Right lobe of liver (tissue), 6 donors: ENCODE measurements around the gene FBXO8. TPM values are rescaled to one million over a fixed set of nuclear protein-coding genes. Genes with fewer than 3 reads are reported as not detected.

ENCODE experiments used
- ATAC-seq, 4 donors: fragments of 200-7000 bp; cut with Tn5 transposase; one replicate each; pipeline ENCODE4 v1.9.1; 2020; ENCODE audit warnings: mild to moderate bottlenecking in 4 of 4, moderate library complexity in 4 of 4
- DNase-seq, 3 donors: peaks; one replicate each; pipeline ENCODE4 v3.0.0-alpha.2; 2020
- H3K27ac ChIP-seq, 3 donors: fragments of 200-600 bp; one replicate each; pipeline ENCODE4 v1.8.0; 2022
- H3K27me3 ChIP-seq, 2 donors: fragments of 200-600 bp; one replicate each; pipeline ENCODE4 v1.8.0; 2022
- H3K36me3 ChIP-seq, 4 donors: fragments of 200-600 bp; sonication (generic) in 1 of 4; one replicate each; pipeline versions ENCODE4 v1.5.1 to v1.8.0; 2017 to 2022; ENCODE audit warnings: control low read depth in 1 of 4
- H3K4me1 ChIP-seq, 4 donors: fragments of 200-600 bp; sonication (generic) in 1 of 4; one replicate each; pipeline versions ENCODE4 v1.5.1 to v1.8.0; 2017 to 2022; ENCODE audit warnings: control low read depth in 1 of 4
- H3K4me3 ChIP-seq, 3 donors: fragments of 200-600 bp; one replicate each; pipeline ENCODE4 v1.8.0; 2022
- H3K9me3 ChIP-seq, 4 donors: fragments of 200-600 bp; sonication (generic) in 1 of 4; one replicate each; pipeline versions ENCODE4 v1.5.1 to v1.8.0; 2017 to 2022; ENCODE audit warnings: control low read depth in 1 of 4
- CTCF ChIP-seq, 4 donors: fragments of 200-600 bp in 3 of 4; fragments of 450-650 bp in 1 of 4; IDR thresholded peaks; one replicate each; pipeline versions ENCODE4 v1.5.1 to v1.8.0; 2016 to 2022; ENCODE audit warnings: antibody characterized with exemption in 4 of 4, mild to moderate bottlenecking in 2 of 4
- POLR2A ChIP-seq: fragments of 450-650 bp; IDR thresholded peaks from one replicate; pipeline ENCODE4 v1.6.1; 2017; ENCODE audit warnings: antibody characterized with exemption, mild to moderate bottlenecking
- WGBS: methylation state at CpG from one replicate; pipeline ENCODE4 v1.1.6; 2018; ENCODE audit warnings: low coverage, low lambda C conversion rate; ENCODE audit not compliant: insufficient coverage; ENCODE audit errors: missing lambda C conversion rate; 5-methylcytosine and 5-hydroxymethylcytosine counted together
- intact Hi-C, 2 donors: fragments of 100-400 bp; cut with DNase I; formaldehyde crosslinking; loops; one replicate each; pipeline versions ENCODE4 v1.11.2 to v1.14.1; 2022
- total RNA-seq, 6 experiments: library from RNA; depleted of rRNA in 2 of 6; stranded (reverse); fragments of >200 nt in 2 of 6; fragmentation: NEBNext Ultra II Directional in 3 of 6; extraction: Animal tissue kit (Norgen Biotek cat#: 25700) in 3 of 6; gene quantifications; one replicate each; pipeline versions ENCODE4 v1.1.0 to v1.2.4, GENCODE V29; 2016 to 2023
- donor health status: DM: no; HTN: yes; CAD: no.
- donor health status: DM: no; HTN: no; CAD: no.
- donor health status: DM: no; HTN: no; CAD: no.
- donor health status: DM: no; HTN: yes; CAD: no.
- donor health status: DM: no; HTN: yes; CAD: no.

The FBXO8 gene
- total RNA-seq, 6 experiments from 2014 or later, result 22.9 to 73.3 (median 29.3) TPM

DNA sequence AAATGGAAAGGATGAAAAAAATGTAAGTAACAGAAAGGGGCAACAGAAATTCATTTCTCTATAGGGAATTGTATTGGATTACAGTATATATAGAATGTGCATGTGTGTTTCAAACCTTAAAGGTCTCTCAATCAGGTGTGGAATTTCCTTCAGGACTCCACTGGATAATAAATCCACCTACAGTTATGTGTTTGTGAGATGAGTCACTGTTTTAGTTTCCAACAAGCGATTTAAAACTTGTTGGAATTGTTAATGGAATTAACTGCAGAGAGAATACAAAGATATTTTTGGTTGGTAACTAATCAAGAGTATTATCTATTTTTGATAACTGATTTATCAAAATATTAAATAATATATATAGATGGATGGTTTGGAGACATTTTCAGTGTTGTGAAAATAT is 33.1 kb upstream of the FBXO8 start:
- 83% methylated on average over 1 of the region's 1 CpG for WGBS
- no peaks in the 10 kb centered on the region for H3K4me1 ChIP-seq
- H3K4me3 ChIP-seq, result no peak overlapping the region
- intact Hi-C loops, result no loop called here
- DNase-seq (no peak), ATAC-seq (no peak)
- no peaks in the 10 kb centered on the region for H3K9me3 ChIP-seq
- H3K27ac ChIP-seq, result no peak overlapping the region
- peaks cover 0 to 7% (median 0%) of the 10 kb centered on the region in 4 donors for H3K36me3 ChIP-seq
- H3K27me3 ChIP-seq, result no peaks in the 10 kb centered on the region
- no peak for TF ChIP-seq CTCF (IDR thresholded peaks at IDR 0.05)
- no peak for TF ChIP-seq POLR2A

DNA sequence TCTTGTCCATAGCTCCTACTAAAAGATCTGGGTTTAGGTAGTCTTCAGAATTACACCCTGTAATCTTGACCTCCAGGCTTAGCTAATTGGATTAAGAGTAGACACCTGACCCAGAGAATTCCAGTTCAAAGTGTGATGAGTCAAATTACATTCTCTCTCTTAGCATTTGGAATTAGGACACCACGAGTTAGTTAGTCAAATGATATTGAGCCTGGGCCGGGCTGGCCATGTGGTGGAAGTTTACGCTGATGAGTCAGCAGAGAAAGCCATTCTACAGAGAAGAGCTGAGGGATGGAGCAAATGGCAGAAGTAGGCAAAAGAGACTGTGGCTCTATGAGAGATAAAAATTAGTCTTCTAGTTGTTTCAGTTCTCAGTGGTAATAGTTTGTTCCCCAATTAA is 31.3 kb upstream of the FBXO8 start:
- Histone ChIP-seq H3K4me3 (no peak overlapping the region), H3K27me3 (no peaks in the 10 kb centered on the region), H3K4me1 (no peaks in the 10 kb centered on the region), H3K36me3 (peaks cover 0 to 12% (median under 1%) of the 10 kb centered on the region in 4 donors), H3K27ac (no peak overlapping the region), H3K9me3 (no peaks in the 10 kb centered on the region)
- no peak for DNase-seq
- peak in 1 of 4 donors; percentile 41 for ATAC-seq
- TF ChIP-seq POLR2A (no peak), CTCF (IDR thresholded peaks at IDR 0.05) (no peak)
- intact Hi-C loops, result no loop called here
- 72% methylated on average over 3 of the region's 3 CpGs for WGBS

DNA sequence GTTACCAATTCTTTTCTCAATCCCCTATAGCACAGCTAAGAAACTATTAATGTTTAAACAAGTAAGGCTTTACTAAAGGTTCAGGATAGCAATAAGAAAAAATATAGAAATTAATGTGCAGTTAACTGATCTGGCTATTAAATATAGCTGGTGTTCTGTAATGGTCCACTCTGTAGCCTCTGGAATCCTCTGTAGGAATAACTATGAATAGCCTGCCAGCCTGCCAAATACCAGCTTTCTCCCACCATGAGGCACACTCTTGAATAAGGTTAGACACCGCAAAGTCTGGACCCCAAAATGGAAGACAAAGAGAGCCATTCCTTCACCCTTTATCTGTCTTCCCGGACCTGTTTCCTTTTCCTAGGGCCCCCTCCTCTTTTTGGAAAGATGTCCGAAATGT is 30.8 kb upstream of the FBXO8 start:
- intact Hi-C loops, result no loop called here
- Histone ChIP-seq H3K27ac (no peak overlapping the region), H3K9me3 (no peaks in the 10 kb centered on the region), H3K4me1 (no peaks in the 10 kb centered on the region), H3K27me3 (no peaks in the 10 kb centered on the region), H3K36me3 (peaks cover 0 to 12% (median under 1%) of the 10 kb centered on the region in 4 donors), H3K4me3 (no peak overlapping the region)
- 100% methylated on average over 3 of the region's 3 CpGs for WGBS
- no peak for DNase-seq
- TF ChIP-seq CTCF (IDR thresholded peaks at IDR 0.05) (no peak), POLR2A (no peak)
- no peak for ATAC-seq

DNA sequence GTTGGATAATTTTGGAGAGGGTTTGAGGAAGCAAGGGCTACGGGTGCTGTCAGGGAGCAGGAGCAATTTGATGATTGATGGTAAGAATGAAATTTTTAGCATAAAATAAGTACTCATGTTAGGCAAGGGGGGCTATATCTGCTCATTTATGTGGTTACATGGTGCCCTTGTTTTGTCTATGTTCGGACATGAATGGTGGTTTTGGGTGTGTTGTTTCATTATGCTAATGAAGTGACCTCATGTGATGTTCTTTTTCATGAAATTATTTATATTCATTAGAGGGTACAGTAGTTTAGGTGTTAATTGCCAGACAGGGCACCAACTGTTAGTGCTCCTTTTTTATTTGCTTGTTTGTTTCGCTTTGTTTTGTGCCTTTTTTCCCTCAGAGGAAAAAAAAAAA is 29.5 kb upstream of the FBXO8 start:
- TF ChIP-seq POLR2A (no peak), CTCF (IDR thresholded peaks at IDR 0.05) (no peak)
- WGBS, result 93% methylated on average over 3 of the region's 3 CpGs
- DNase-seq, result no peak

DNA sequence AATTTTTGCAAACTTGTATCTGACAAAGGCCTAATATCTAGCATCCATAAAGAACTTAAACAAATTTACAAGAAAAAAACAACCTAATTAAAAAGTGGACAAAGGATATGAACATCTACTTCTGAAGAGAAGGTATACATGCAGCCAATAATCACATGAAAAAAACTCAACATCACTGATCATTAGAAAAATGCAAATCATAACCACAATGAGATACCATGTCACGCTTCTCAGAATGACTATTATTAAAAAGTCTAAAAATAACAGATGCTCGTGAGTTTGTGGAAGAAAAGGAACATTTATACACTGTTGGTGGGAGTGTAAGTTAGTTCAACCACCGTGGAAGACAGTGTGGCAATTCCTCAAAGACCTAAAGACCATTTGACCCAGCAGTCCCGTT is 24.2 kb upstream of the FBXO8 start:
- H3K36me3 ChIP-seq, result peaks cover 0 to 5% (median 3%) of the 10 kb centered on the region in 4 donors
- H3K4me1 ChIP-seq, result no peaks in the 10 kb centered on the region
- no peak overlapping the region for H3K27ac ChIP-seq
- DNase-seq (no peak), ATAC-seq (no peak)
- H3K9me3 ChIP-seq, result no peaks in the 10 kb centered on the region
- 92% methylated on average over 4 of the region's 4 CpGs for WGBS
- TF ChIP-seq POLR2A, result no peak
- TF ChIP-seq CTCF (IDR thresholded peaks at IDR 0.05), result no peak
- intact Hi-C loops, result no loop called here
- H3K27me3 ChIP-seq, result no peaks in the 10 kb centered on the region
- H3K4me3 ChIP-seq, result no peak overlapping the region

More for the DNA sequence above, 29.5 kb upstream of the FBXO8 start:
- Histone ChIP-seq H3K27ac (no peak overlapping the region), H3K36me3 (peaks cover 0 to 12% (median 3%) of the 10 kb centered on the region in 4 donors), H3K4me1 (no peaks in the 10 kb centered on the region), H3K9me3 (no peaks in the 10 kb centered on the region), H3K27me3 (no peaks in the 10 kb centered on the region), H3K4me3 (no peak overlapping the region)
- no peak for ATAC-seq
- intact Hi-C loops, result no loop called here
